ENCODE results near the gene GABBR1.

The GABBR1 gene

GRCh38 chr6:29566856-29567255, 66.1 kb downstream of the GABBR1 start:
- DNase-seq (ENCODE audit: low read depth), result no peak
- H3K4me3 ChIP-seq (ENCODE audit: low read length), result no peak overlapping the region
- no peak for TF ChIP-seq CTCF (conservative IDR thresholded peaks at IDR 0.05; ENCODE audit: low read length)

- DNase-seq (ENCODE audit: low read depth), result no peak
- TF ChIP-seq CTCF (conservative IDR thresholded peaks at IDR 0.05; ENCODE audit: low read length), result no peak
- no peak overlapping the region for H3K4me3 ChIP-seq (ENCODE audit: low read length)
Observed at GRCh38 chr6:29564875-29565274, 68.1 kb downstream of the GABBR1 start.

- DNase-seq (ENCODE audit: low read depth), result no peak
- no peak for TF ChIP-seq CTCF (conservative IDR thresholded peaks at IDR 0.05; ENCODE audit: low read length)
Observed at GRCh38 chr6:29563435-29563965, 69.5 kb downstream of the GABBR1 start.

DNA sequence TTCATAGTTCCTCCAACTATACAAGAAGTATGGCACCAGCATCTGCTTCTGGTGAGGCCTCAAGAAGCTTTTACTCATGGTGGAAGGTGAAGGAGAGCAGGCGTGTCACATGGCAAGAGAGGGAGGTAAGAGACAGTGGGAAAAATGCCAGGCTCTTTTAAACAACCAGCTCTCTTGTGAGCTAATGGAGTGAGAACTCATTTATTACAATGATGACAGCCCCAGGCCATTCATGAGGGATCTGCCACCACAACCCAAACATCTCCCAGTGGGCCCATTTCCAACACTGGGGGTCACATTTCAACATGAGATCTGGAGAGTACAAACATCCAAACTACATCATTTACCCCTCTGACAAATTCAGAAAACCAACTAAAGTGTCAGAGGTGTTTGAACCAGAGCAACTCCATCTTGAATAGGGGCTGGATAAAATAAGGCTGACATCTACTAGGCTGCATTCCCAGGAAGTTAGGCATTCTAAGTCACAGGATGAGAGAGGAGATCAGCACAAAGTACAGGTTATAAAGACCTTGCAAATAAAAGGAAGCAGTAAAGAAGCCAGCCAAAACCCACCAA, 71.3 kb downstream of the GABBR1 start:
- DNase-seq (ENCODE audit: low read depth), result no peak
- no peak overlapping the region for H3K4me3 ChIP-seq (ENCODE audit: low read length)
- TF ChIP-seq CTCF (conservative IDR thresholded peaks at IDR 0.05; ENCODE audit: low read length), result no peak

More at GRCh38 chr6:29563435-29563965, 69.5 kb downstream of the GABBR1 start:
- no peak overlapping the region for H3K4me3 ChIP-seq (ENCODE audit: low read length)

DNA sequence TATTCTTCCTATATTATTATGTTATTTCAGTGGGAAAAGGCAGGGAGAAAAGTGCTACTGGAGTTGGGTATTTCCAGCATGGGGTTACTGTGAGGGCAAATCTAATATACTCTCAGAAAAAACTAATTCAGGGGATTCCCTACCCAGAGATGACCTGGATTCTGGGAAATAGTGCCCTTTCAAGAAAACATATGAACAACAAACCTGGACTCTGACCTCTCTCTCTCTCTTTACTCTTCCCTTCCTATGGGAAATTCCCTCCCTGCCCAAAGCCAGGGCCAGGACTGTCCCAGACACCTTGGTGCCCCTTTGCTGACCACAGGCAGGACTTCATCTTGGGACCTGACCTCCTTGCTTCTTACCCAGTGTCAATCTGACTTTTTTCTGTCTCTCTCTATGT, 71.9 kb downstream of the GABBR1 start:
- TF ChIP-seq CTCF (conservative IDR thresholded peaks at IDR 0.05; ENCODE audit: low read length), result no peak
- no peak overlapping the region for H3K4me3 ChIP-seq (ENCODE audit: low read length)
- no peak for DNase-seq (ENCODE audit: low read depth)

GRCh38 chr6:29559524-29560287, 73.3 kb downstream of the GABBR1 start, which contains the start of gene UBD:
Gene UBD, minus strand, starts transcription at chr6:29559732. Its CDS starts 31 bp downstream, at chr6:29559701.
- TF ChIP-seq CTCF (conservative IDR thresholded peaks at IDR 0.05; ENCODE audit: low read length), result no peak
- no peak for DNase-seq (ENCODE audit: low read depth)
- no peak within 1 kb of the TSS for H3K4me3 ChIP-seq (ENCODE audit: low read length)

All from AG10803 (cell line).